ENCODE data around the gene PPP1R27. TPM values are rescaled to one million over a fixed set of nuclear protein-coding genes. Genes with fewer than 3 reads are reported as not detected.

PPP1R27 gene
- polyA plus RNA-seq, 1 donor: 90.6 TPM

- no peak for DNase-seq (ENCODE audit: low read depth)
Observed at GRCh38 chr17:81804559-81805399, 30.1 kb downstream of the PPP1R27 start.

GRCh38 chr17:81803728-81804558, 30.9 kb downstream of the PPP1R27 start, which contains the start of gene GCGR:
TSS of gene GCGR (plus strand) at chr17:81804150. CDS start at chr17:81809019, 4,869 bp downstream.
- DNase-seq (ENCODE audit: low read depth): no peak

DNA sequence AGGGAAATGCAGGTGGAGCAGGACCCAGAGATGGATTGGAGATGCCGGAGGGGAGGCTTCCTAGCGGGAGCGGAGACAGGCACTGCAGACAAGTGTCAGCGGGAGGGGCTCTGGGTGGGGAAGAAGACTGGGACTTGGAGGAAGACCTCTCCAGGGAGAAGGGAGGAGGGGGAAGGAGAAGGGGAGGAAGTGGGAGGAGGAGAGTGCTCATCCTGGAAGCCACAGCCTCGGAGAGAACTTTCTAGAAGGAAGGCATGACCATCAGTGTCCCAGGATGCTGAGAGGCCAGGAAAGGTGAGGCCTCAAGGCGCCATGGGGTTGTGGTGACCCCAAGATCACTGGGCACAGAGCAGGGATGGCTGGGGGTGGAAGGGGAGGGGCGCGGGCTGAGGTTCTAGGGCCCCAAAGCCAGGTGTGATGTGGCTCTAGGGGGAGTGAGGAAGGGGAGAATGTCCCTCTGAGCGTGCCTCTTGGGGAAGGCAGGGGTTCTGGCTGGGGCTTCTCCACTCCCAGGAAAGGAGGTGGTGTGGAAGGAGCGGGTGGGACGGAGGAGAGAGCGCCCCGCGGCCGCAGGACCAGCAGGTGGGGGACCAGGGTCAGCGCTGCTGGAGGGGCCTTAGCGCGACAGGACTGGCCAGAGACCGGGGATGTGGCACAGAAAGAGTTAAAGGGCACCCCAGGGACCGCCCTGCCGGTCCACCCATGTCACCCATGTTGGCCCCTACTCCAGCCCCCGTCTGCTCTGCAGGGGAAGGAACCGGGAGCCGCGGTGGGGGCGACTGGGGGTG, 31.8 kb downstream of the PPP1R27 start:
- no peak for DNase-seq (ENCODE audit: low read depth)

GRCh38 chr17:81802048-81802758, 32.6 kb downstream of the PPP1R27 start:
- DNase-seq (ENCODE audit: low read depth): no peak

GRCh38 chr17:81801327-81801726, 33.5 kb downstream of the PPP1R27 start:
- DNase-seq (ENCODE audit: low read depth): no peak

DNA sequence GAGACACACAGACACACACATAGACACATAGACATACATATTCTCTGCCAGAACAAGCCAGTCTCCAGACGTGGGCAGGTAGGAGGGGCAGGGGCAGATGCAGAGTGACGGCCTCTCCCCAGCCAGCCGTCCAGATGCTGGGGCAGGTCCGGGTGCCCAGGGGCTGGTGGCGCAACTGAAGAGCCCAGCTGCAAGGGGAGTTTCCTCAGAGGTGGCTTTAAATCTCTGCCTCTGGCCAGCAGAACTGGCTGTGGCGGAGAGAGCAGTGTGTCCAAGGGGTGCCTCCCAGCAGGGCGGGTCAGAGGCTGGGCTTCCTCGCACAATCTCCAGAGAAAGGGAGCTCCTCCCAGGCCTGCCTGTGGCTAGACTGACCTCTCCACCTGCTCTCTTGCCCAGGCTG, 40.3 kb downstream of the PPP1R27 start:
- no peak for DNase-seq (ENCODE audit: low read depth)

DNA sequence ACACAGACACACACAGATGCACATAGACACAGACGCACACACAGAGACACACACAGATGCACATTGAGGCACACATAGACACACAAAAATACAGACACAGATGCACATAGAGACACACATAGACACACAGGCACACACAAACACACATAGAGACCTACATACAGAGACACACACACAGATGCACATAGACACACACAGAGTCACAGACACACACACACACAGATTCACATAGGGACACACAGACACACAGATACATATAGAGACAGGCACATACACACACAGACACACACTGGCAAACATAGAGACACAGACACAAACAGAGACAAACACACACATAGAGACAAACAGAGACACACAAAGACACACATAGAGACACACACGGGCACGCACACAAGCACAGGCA, 40.8 kb downstream of the PPP1R27 start:
- DNase-seq (ENCODE audit: low read depth): no peak

GRCh38 chr17:81792675-81793615, 41.9 kb downstream of the PPP1R27 start:
- DNase-seq (ENCODE audit: low read depth): no peak

Other genes starting within 250 kb of the PPP1R27 start
- 57.9 TPM for gene NPLOC4, start 197.9 kb downstream of the PPP1R27 start, polyA plus RNA-seq (ENCODE audit: insufficient read length)
- 1.2 TPM for gene TSPAN10, start 197.9 kb downstream of the PPP1R27 start, polyA plus RNA-seq (ENCODE audit: insufficient read length)
- gene PDE6G, start 178.5 kb downstream of the PPP1R27 start, polyA plus RNA-seq (ENCODE audit: insufficient read length): 3.9 TPM
- 9.4 TPM for gene OXLD1, start 168.4 kb downstream of the PPP1R27 start, polyA plus RNA-seq (ENCODE audit: insufficient read length)
- 14.8 TPM for gene CCDC137, start 168.3 kb downstream of the PPP1R27 start, polyA plus RNA-seq (ENCODE audit: insufficient read length)
- 28.2 TPM for gene ARL16, start 151.3 kb downstream of the PPP1R27 start, polyA plus RNA-seq (ENCODE audit: insufficient read length)
- 48.1 TPM for gene HGS, start 151.0 kb downstream of the PPP1R27 start, polyA plus RNA-seq (ENCODE audit: insufficient read length)
- 54.9 TPM for gene MRPL12, start 131.7 kb downstream of the PPP1R27 start, polyA plus RNA-seq (ENCODE audit: insufficient read length)
- gene SLC25A10, start 122.8 kb downstream of the PPP1R27 start, polyA plus RNA-seq (ENCODE audit: insufficient read length): 3.5 TPM
- gene GCGR, start 30.9 kb downstream of the PPP1R27 start, polyA plus RNA-seq (ENCODE audit: insufficient read length): not detected
- gene MCRIP1, start 1.8 kb downstream of the PPP1R27 start, polyA plus RNA-seq (ENCODE audit: insufficient read length): 119 TPM
- gene P4HB, start 25.5 kb upstream of the PPP1R27 start, polyA plus RNA-seq (ENCODE audit: insufficient read length): 412 TPM
- gene ARHGDIA, start 36.3 kb upstream of the PPP1R27 start, polyA plus RNA-seq (ENCODE audit: insufficient read length): 160 TPM
- 53.9 TPM for gene ALYREF, start 56.5 kb upstream of the PPP1R27 start, polyA plus RNA-seq (ENCODE audit: insufficient read length)
- 105 TPM for gene ANAPC11, start 56.7 kb upstream of the PPP1R27 start, polyA plus RNA-seq (ENCODE audit: insufficient read length)
- 0.42 TPM for gene NPB, start 67.2 kb upstream of the PPP1R27 start, polyA plus RNA-seq (ENCODE audit: insufficient read length)
- gene PCYT2, start 76.3 kb upstream of the PPP1R27 start, polyA plus RNA-seq (ENCODE audit: insufficient read length): 9.6 TPM
- gene SIRT7, start 83.1 kb upstream of the PPP1R27 start, polyA plus RNA-seq (ENCODE audit: insufficient read length): 7.7 TPM
- 16.3 TPM for gene MAFG, start 92.7 kb upstream of the PPP1R27 start, polyA plus RNA-seq (ENCODE audit: insufficient read length)
- 59.5 TPM for gene PYCR1, start 102.2 kb upstream of the PPP1R27 start, polyA plus RNA-seq (ENCODE audit: insufficient read length)
- 43.6 TPM for gene MYADML2, start 112.2 kb upstream of the PPP1R27 start, polyA plus RNA-seq (ENCODE audit: insufficient read length)
- gene NOTUM, start 126.1 kb upstream of the PPP1R27 start, polyA plus RNA-seq (ENCODE audit: insufficient read length): 4.9 TPM
- 22.2 TPM for gene ASPSCR1, start 142.6 kb upstream of the PPP1R27 start, polyA plus RNA-seq (ENCODE audit: insufficient read length)
- gene CENPX, start 187.8 kb upstream of the PPP1R27 start, polyA plus RNA-seq (ENCODE audit: insufficient read length): 28.6 TPM
- gene LRRC45, start 188.3 kb upstream of the PPP1R27 start, polyA plus RNA-seq (ENCODE audit: insufficient read length): 8.4 TPM
- gene RAC3, start 196.6 kb upstream of the PPP1R27 start, polyA plus RNA-seq (ENCODE audit: insufficient read length): 6.0 TPM
- 32.8 TPM for gene DCXR, start 202.6 kb upstream of the PPP1R27 start, polyA plus RNA-seq (ENCODE audit: insufficient read length)
- 31.0 TPM for gene RFNG, start 216.8 kb upstream of the PPP1R27 start, polyA plus RNA-seq (ENCODE audit: insufficient read length)
- 69.4 TPM for gene GPS1, start 216.8 kb upstream of the PPP1R27 start, polyA plus RNA-seq (ENCODE audit: insufficient read length)
- 60.1 TPM for gene DUS1L, start 230.8 kb upstream of the PPP1R27 start, polyA plus RNA-seq (ENCODE audit: insufficient read length)

Measured in forelimb muscle (tissue), 1 donor.